OCI-LY3 (cell line): Measurements from ENCODE around the gene CTXN3.

Source experiments
- EZH2phosphoT487 ChIP-seq: fragments of 200-600 bp; shearing (Covaris generic); IDR thresholded peaks from 2 replicates; pipeline ENCODE4 v1.6.1; 2018; ENCODE audit warnings: antibody characterized with exemption, mixed run types, low read depth
- TF ChIP-seq, protein P1 (sequence below): fragments of 200-600, 300-600 bp; sonication (generic); IDR thresholded peaks from 2 replicates; pipeline ENCODE4 v1.5.1; 2014; ENCODE audit warnings: antibody characterized with exemption, low read length, low read depth

DNA sequence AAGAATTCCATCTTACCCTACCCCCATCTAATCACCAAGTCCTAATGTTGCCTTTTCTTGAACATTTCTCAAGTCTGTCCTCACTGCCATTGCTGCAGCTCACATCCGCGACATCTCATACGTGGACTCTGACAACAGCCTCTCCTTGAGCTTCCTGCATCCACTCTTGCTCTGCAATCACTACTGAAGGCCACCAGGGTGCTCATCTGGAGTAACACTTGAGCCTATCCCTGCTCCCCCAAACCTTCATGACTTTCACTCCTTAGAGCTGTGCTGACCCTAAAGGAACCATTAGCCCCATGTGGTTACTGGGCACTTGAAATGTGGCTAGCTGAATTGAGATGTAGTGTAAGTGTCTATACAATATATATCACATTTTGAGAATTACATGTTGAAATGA is 46.4 kb upstream of the CTXN3 start:
- TF ChIP-seq, protein P1, sequence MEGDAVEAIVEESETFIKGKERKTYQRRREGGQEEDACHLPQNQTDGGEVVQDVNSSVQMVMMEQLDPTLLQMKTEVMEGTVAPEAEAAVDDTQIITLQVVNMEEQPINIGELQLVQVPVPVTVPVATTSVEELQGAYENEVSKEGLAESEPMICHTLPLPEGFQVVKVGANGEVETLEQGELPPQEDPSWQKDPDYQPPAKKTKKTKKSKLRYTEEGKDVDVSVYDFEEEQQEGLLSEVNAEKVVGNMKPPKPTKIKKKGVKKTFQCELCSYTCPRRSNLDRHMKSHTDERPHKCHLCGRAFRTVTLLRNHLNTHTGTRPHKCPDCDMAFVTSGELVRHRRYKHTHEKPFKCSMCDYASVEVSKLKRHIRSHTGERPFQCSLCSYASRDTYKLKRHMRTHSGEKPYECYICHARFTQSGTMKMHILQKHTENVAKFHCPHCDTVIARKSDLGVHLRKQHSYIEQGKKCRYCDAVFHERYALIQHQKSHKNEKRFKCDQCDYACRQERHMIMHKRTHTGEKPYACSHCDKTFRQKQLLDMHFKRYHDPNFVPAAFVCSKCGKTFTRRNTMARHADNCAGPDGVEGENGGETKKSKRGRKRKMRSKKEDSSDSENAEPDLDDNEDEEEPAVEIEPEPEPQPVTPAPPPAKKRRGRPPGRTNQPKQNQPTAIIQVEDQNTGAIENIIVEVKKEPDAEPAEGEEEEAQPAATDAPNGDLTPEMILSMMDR: no peak
- TF ChIP-seq EZH2phosphoT487: no peak
